ENCODE data around the gene DNAAF3. TPM values are rescaled to one million over a fixed set of nuclear protein-coding genes. Genes with fewer than 3 reads are reported as not detected.

Gene DNAAF3
- total RNA-seq, 3 donors from 2014 or later = 0.54 to 1.0 (median 0.69) TPM

DNA sequence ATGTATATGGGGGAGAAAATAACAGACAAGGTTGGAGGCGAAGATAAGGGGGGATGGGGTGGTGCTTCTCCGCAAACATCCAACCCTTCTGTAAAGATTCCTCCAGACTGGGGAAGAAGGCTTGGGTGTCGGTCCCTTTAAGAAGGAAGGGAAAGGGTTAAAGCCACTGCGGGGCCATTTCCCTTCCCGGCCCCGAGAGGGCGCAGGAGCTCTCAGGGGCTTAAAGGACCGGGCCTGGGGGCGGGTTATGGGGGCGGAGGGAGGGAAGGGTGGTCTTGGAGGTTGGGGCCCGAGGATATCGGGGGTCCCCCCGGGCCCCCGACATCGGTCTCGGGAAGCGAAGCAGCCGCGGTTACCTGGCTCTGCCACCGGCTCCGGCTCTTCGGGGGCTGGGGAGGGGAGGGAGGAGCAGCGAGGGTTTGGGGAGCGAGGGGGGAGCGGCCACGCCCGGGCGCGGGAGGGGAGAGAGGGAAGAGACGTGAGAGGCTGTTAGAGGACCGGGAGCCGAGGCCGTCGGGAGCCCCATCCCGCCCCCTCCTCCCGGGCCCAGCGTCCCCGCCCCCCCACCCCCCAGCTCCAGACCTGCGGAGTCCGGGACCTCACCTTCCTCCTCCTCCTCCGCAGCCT is 20.2 kb downstream of the DNAAF3 start:
- ATAC-seq = peak; percentile 58
- Histone ChIP-seq H3K4me3 (no peak overlapping the region), H3K4me1 (ENCODE audit: low read depth) (peaks cover 4% of the 10 kb centered on the region), H3K36me3 (ENCODE audit: low read depth) (no peaks in the 10 kb centered on the region), H3K9me3 (no peaks in the 10 kb centered on the region)
- no peak for DNase-seq
- intact Hi-C loops (cut with DNase I, micrococcal nuclease) = no loop called here
- TF ChIP-seq, protein P1, sequence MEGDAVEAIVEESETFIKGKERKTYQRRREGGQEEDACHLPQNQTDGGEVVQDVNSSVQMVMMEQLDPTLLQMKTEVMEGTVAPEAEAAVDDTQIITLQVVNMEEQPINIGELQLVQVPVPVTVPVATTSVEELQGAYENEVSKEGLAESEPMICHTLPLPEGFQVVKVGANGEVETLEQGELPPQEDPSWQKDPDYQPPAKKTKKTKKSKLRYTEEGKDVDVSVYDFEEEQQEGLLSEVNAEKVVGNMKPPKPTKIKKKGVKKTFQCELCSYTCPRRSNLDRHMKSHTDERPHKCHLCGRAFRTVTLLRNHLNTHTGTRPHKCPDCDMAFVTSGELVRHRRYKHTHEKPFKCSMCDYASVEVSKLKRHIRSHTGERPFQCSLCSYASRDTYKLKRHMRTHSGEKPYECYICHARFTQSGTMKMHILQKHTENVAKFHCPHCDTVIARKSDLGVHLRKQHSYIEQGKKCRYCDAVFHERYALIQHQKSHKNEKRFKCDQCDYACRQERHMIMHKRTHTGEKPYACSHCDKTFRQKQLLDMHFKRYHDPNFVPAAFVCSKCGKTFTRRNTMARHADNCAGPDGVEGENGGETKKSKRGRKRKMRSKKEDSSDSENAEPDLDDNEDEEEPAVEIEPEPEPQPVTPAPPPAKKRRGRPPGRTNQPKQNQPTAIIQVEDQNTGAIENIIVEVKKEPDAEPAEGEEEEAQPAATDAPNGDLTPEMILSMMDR (IDR thresholded peaks at IDR 0.05) = no peak

DNA sequence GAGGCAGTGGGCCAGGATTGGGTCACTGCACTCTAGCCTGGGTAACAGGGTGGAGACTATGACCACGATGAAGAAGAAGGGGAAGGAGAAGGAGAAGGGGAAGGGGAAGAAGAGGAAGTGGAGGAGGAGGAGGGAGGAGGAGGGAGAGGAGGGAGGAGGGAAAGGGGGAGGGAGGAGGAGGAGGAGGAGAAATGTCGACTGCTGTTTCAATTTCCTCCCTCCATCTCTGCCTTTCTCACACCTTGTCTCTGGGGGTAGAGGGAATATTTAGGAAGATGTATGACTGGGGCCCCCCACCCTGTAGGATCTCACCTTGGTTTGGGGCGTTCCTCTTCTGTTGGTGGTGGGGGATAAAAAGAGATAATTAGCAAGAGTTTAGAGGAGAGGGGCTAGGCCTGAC is 21.2 kb downstream of the DNAAF3 start:
- TF ChIP-seq, protein P1 (IDR thresholded peaks at IDR 0.05) = no peak
- ATAC-seq (no peak), DNase-seq (no peak)
- Histone ChIP-seq H3K9me3 (no peaks in the 10 kb centered on the region), H3K4me3 (no peak overlapping the region), H3K4me1 (ENCODE audit: low read depth) (peaks cover 6% of the 10 kb centered on the region), H3K36me3 (ENCODE audit: low read depth) (no peaks in the 10 kb centered on the region)
- intact Hi-C loops (cut with DNase I, micrococcal nuclease) = no loop called here

DNA sequence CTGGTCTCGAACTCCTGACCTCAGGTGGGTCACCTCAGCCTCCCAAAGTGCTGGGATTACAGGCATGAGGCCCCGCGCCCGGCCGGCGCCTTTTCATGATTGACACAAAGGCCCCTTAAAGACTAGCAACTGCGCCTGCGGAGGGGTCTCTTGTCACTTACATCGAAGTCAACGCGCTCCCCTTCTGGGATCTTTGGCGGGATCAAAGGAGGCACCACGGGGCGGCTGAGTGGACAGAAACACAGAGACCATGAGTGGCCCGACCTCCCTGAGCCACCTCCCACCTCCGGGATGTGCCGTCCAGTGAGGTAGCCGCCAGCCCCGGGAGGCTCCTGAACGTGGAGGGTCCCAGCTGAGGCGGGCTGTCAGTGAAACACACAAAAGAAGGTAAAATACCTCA is 24.7 kb downstream of the DNAAF3 start:
- no peak for DNase-seq
- TF ChIP-seq, protein P1 (IDR thresholded peaks at IDR 0.05) = no peak
- Histone ChIP-seq H3K4me3 (no peak overlapping the region), H3K9me3 (no peaks in the 10 kb centered on the region), H3K4me1 (ENCODE audit: low read depth) (peaks cover 6% of the 10 kb centered on the region), H3K36me3 (ENCODE audit: low read depth) (no peaks in the 10 kb centered on the region)
- no peak for ATAC-seq
- intact Hi-C loops (cut with DNase I, micrococcal nuclease) = no loop called here

DNA sequence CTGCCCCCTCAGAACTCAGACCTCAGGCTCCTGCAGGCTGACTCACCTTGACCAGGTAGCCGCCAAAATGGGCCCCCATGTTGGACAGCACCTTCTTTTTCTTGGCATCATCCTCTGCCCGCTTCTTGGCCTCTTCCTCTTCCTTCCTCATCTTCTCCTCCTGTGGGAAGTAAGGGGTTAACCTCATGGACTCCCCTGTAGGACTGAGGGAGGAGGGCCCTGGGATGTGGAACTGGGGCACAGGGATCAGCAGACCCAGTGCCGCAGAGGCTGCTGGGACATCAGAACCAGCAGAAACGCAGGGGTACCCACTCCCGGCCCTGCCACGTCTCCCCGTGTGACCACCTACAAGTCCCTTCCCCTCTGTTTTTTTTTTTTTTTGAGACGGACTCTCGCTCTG is 28.5 kb downstream of the DNAAF3 start:
- intact Hi-C loops (cut with DNase I, micrococcal nuclease) = no loop called here
- H3K36me3 ChIP-seq (ENCODE audit: low read depth) = no peaks in the 10 kb centered on the region
- ATAC-seq (no peak), DNase-seq (no peak)
- no peaks in the 10 kb centered on the region for H3K9me3 ChIP-seq
- peaks cover 6% of the 10 kb centered on the region for H3K4me1 ChIP-seq (ENCODE audit: low read depth)
- H3K4me3 ChIP-seq = no peak overlapping the region
- TF ChIP-seq, protein P1 (IDR thresholded peaks at IDR 0.05) = no peak

DNA sequence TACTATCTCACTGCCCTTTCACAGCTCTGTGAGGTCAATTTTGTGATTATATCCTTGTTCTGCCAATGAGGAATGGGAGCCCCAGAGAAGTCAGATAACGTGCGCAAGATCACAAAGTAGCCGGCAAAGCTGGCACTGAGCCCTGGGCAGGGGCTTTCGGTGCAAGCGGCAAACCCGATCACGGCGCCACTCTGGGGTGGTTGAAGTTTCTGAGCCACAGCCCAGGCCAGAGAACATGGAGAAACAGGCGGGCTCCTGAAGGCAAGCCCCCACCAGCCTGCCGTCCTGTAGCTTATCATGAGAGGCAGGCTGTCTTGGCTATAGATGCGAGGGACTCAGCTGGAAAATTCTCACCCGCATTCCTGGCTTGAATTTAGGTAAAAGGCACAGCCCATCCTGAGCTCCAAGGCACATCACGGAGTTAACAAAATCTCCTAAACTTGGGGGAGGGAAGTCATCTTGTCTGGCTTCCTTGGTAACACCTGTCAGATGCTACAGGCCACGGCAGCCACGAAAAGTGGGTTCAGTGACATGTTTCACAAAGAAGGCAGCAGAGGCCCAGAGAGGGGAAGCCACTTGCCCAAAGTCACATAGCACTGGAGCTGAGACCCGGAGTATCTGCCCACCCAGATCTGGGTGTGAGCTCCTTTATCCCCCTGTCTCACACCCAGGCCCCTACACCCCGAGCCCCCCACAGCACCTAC is 29.9 kb downstream of the DNAAF3 start:
- H3K36me3 ChIP-seq (ENCODE audit: low read depth) = no peaks in the 10 kb centered on the region
- DNase-seq (no peak), ATAC-seq (no peak)
- TF ChIP-seq, protein P1 (IDR thresholded peaks at IDR 0.05) = no peak
- H3K4me1 ChIP-seq (ENCODE audit: low read depth) = peaks cover 6% of the 10 kb centered on the region
- no peaks in the 10 kb centered on the region for H3K9me3 ChIP-seq
- intact Hi-C loops (cut with DNase I, micrococcal nuclease) = no loop called here
- H3K4me3 ChIP-seq = no peak overlapping the region
